GM19025 (cell line): ENCODE data around the gene MGAT4D.
A peak's percentile ranks its signal among the peaks of the same experiment; 100 is the strongest.
"Not testable (repeated sequence)": the region's sequence is repeated elsewhere in the genome, so short reads cannot be mapped to it uniquely, and the experiment has no call there.

Source experiments
- ATAC-seq: cut with Tn5 transposase; IDR thresholded peaks from one replicate; pipeline ENCODE4 v1.9.1; 2021; ENCODE audit warnings: mild to moderate bottlenecking, low read depth, moderate library complexity; ENCODE audit not compliant: unreplicated experiment

The MGAT4D gene

DNA sequence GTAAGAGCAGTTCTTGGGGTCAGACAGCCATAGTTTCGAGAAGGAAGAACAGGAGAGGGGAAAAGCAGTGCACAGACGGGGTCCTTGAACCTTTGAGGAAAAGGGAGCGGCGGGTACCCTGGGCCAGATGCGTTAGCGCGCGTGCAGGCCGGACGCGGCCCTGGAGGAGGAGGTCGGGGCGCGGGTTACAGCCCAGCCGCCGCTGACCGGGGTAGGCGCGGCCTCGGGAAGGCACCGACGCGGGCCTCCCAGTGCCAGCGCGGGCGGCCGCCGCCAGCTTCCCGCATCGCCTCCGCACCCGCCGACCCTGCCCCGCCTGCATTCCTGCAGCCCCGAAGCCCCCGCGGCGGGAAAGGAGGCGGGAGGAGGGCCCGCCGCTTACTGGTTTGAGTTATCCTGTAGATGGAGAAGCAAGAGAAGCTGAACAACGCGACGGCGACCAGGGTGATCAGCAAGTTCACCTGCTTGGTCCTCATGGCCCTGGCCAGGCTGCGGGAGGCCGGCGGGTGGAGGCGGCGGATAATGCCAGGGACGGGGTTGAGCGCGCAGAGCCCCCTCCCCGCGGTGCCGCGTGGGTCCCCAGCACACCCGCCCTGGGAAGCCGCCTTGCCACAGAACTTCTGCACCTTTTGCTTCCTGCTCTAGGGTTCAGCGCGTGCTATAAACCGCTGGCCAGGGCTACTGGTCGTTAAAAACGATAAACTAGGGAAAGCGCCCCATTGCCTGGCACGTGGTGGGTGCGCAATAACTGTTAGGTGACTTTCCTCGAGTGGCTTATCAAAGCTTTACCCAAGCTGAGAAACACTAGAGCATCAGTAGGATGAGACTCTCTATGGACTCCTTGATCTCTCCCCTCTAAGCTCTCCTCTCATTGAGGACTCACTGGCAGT, at the start of gene MGAT4D:
Gene MGAT4D (minus strand): TSS at position 547 of the 890 bp plus-strand sequence. CDS start 71 bp downstream, at position 476.
- no peak for ATAC-seq

DNA sequence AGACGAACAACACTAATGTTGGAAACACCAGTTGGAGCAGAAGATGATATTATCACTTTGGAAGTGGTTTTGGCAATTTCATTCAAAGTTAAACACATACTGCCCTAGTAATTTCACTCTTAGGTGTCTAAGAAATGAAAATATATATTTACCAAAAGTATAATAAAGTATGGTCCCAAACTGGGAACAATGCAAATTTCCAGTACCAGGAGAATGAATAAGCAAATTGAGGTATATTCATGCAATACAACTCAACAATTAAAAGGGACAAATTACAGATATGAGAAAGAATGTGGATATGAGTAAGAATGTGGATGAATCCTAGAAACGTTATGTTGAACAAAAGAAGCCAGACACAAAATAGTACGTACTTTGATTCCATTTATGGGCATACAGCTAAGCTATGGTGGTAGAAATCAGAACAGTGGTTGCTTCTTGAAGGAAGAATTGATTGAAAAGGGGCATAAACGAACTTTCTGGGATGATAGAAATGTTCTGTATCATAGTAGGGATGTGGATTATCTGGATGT, 35.9 kb upstream of the MGAT4D start:
- ATAC-seq, result no peak

- no peak for ATAC-seq
Measured at GRCh38 chr4:140529434-140529833, 31.3 kb upstream of the MGAT4D start.

GRCh38 chr4:140523857-140524742, 26.0 kb upstream of the MGAT4D start, which contains the start of gene ELMOD2:
Gene ELMOD2, plus strand, starts transcription at chr4:140524168. Its CDS starts 1,261 bp downstream, at chr4:140525429.
- ATAC-seq, result peak; percentile 100

GRCh38 chr4:140523370-140523856, 25.3 kb upstream of the MGAT4D start:
- ATAC-seq, result peak; percentile 5

GRCh38 chr4:140515423-140515822, 17.3 kb upstream of the MGAT4D start:
- ATAC-seq, result no peak

GRCh38 chr4:140513765-140514164, 15.7 kb upstream of the MGAT4D start:
- not testable (repeated sequence) for ATAC-seq

- no peak for ATAC-seq
Measured at GRCh38 chr4:140504261-140504660, 6.2 kb upstream of the MGAT4D start.

GRCh38 chr4:140499391-140499790, 1.3 kb upstream of the MGAT4D start:
- no peak for ATAC-seq

DNA sequence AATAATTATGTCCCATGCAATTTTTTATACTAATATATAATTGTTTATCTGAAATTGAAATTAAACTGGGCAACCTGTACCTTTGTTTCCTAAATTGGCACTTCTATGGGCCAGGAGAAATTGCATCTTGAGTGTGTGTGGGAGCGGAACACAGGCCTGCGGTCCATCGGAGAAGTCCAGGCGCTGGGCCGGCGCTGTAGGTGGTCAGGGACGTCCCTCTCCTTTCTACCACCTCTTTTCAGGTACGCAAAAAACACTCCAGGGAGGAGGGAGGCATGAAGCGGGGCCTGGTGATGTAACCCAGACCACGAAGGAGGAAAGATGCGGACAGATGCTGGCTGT, 717 bp downstream of the MGAT4D start:
- no peak for ATAC-seq

DNA sequence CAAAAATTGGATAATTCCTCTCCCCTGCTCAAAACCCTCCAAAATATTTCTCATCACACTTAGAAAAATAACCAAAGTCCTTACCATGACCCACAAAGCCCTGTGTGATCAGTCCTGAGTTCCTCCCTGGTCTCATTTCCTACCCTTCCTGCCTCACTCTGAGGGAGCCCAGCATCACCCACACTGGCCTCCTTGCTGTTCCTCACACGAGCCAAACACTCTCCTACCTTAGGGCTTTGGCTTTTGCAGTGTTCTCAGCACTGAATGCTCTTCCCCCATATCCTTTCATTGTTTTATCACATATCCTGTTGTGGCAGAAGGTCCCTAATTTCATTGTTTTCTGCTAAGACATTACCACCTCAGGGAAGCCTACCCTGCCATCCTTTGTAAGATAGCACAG, 12.2 kb downstream of the MGAT4D start:
- no peak for ATAC-seq

DNA sequence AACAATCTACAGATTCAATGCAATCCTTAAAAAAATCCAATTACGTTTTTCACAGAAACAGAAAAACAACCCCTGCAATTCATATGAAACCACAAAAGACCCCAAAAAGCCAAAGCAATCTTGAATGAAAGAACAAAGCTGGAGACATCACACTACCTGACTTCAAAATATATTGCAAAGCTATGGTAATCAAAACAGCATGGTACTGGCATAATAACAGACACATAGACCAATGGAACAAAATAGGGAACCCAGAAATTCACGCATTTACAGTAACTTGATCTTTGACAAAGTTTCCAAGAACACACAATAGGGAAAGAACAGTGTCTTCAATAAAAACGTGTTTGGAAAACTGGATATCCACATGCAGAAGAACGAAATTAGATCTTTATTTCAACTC, 14.6 kb downstream of the MGAT4D start:
- no peak for ATAC-seq

GRCh38 chr4:140472156-140472555, 25.9 kb downstream of the MGAT4D start:
- no peak for ATAC-seq

- no peak for ATAC-seq
Measured at GRCh38 chr4:140469791-140470733, 28.0 kb downstream of the MGAT4D start.

DNA sequence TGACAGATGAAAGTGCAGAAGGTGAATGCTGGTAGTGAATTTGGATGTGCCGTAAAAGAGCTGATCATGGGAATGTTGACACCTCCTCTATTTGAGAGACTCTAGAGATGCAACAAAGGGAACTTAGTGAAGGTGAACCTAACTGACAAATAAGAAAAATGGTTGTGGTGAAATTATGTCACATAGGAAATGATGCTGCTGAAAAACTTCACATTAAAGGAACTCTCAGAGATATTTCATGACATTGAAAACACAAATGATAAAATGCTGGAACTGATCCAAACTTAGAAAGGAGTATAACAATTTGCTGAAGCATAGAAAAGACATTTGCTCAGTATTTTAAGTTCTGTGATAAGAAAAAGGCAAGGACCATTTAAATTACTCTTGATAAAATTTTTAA, 31.9 kb downstream of the MGAT4D start:
- ATAC-seq, result no peak

GRCh38 chr4:140463614-140464013, 34.5 kb downstream of the MGAT4D start:
- no peak for ATAC-seq

DNA sequence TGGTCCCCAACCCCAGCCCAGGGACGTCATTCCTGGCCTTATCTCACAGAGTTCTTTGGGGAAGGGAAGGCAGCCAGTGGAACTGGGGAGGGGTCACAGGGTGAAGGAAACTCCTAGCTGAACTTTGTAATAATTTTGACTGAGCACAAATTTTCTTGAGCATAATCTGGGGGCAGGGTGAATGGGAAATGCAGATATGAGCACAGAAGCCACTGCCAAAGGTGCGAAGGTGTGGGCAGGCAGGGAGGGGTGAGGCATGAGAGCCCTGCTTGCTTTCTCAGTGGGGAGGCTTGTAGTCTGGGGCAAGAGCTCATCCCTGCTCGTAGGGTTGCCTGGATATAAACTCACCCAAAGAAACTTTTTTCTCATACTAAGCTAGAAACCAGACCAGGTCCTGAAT, 34.9 kb downstream of the MGAT4D start:
- no peak for ATAC-seq

DNA sequence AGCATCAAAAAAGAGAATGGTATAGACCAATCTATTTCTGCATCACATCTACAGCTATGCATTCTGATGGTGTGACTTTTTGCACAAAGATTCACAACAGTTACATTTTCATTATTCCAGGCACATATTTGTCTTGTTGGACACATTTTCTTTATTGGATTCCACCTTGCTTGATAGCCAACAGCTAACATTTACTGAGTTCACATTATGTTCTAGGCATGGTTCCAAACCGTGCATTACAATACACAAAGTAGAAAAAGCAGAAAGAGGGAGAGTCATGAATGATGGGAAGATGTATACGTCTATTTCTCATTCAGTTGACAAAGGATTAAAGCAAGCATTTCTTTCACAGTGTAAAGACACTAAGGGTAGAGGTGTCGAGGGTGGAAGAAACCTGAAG, 47.7 kb downstream of the MGAT4D start:
- no peak for ATAC-seq

DNA sequence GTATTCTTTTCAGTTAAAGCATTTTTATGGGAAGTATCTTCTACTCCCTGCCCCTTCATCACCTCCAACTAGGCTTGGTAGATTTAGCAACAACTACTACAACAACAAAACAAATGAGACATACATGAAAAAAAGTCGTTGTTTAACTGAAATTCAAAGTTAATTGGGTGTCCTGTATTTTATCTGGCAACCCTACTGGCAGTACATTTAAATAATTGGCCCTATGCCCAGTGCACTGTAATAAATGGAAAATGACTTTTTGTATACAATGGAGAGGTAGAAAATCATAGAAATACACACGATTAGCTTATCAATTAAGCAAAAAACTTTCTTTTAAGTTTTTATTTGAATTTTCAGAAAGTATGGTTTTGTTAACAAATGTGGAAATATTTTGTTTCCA, 49.3 kb downstream of the MGAT4D start:
- no peak for ATAC-seq

- ATAC-seq, result no peak
Measured at GRCh38 chr4:140448162-140448561, 49.9 kb downstream of the MGAT4D start.
